ENCODE results near the gene ATRX.

GRCh38 chrX:77565278-77565677 lies 220.7 kb downstream of the ATRX start:
- TF ChIP-seq CTCF (IDR thresholded peaks at IDR 0.05) (no peak), POLR2AphosphoS5 (IDR thresholded peaks at IDR 0.05) (no peak), POLR2A (IDR thresholded peaks at IDR 0.05) (no peak)
